Measurements from ENCODE around the gene NMS.

The NMS gene

GRCh38 chr2:100518801-100519200, 48.5 kb downstream of the NMS start:
- TF ChIP-seq CTCF (IDR thresholded peaks at IDR 0.05): no peak
- H2AFZ ChIP-seq: no peak overlapping the region

GRCh38 chr2:100520224-100520623, 49.9 kb downstream of the NMS start:
- no peak for TF ChIP-seq CTCF (IDR thresholded peaks at IDR 0.05)
- no peaks in the 10 kb centered on the region for H3K4me1 ChIP-seq
- no peaks in the 10 kb centered on the region for H3K9me3 ChIP-seq (ENCODE audit: control insufficient read depth, low read length)
- H3K4me3 ChIP-seq (ENCODE audit: low read depth, low read length): no peak overlapping the region
- H3K36me3 ChIP-seq (ENCODE audit: control insufficient read depth, insufficient read depth, low read length): no peaks in the 10 kb centered on the region
- no peaks in the 10 kb centered on the region for H3K79me2 ChIP-seq
- no peaks in the 10 kb centered on the region for H3K27me3 ChIP-seq (ENCODE audit: control insufficient read depth, insufficient read depth, low read length)
- H2AFZ ChIP-seq: no peak overlapping the region
- H3K4me2 ChIP-seq (ENCODE audit: low read length): no peak overlapping the region
- H3K9ac ChIP-seq: no peak overlapping the region
- H3K27ac ChIP-seq: no peak overlapping the region

More at GRCh38 chr2:100518801-100519200, 48.5 kb downstream of the NMS start:
- H3K4me2 ChIP-seq (ENCODE audit: low read length): no peak overlapping the region
- H3K79me2 ChIP-seq: no peaks in the 10 kb centered on the region
- H3K4me3 ChIP-seq (ENCODE audit: low read depth, low read length): no peak overlapping the region
- H3K9me3 ChIP-seq (ENCODE audit: control insufficient read depth, low read length): no peaks in the 10 kb centered on the region
- H3K27ac ChIP-seq: no peak overlapping the region
- H3K9ac ChIP-seq: no peak overlapping the region
- no peaks in the 10 kb centered on the region for H3K27me3 ChIP-seq (ENCODE audit: control insufficient read depth, insufficient read depth, low read length)
- H3K4me1 ChIP-seq: no peaks in the 10 kb centered on the region
- no peaks in the 10 kb centered on the region for H3K36me3 ChIP-seq (ENCODE audit: control insufficient read depth, insufficient read depth, low read length)

GRCh38 chr2:100522430-100522829, 52.1 kb downstream of the NMS start:
- TF ChIP-seq CTCF (IDR thresholded peaks at IDR 0.05): no peak
- Histone ChIP-seq H2AFZ (no peak overlapping the region), H3K27me3 (ENCODE audit: control insufficient read depth, insufficient read depth, low read length) (no peaks in the 10 kb centered on the region), H3K9ac (no peak overlapping the region), H3K4me1 (no peaks in the 10 kb centered on the region), H3K27ac (no peak overlapping the region), H3K4me2 (ENCODE audit: low read length) (no peak overlapping the region), H3K4me3 (ENCODE audit: low read depth, low read length) (no peak overlapping the region), H3K9me3 (ENCODE audit: control insufficient read depth, low read length) (no peaks in the 10 kb centered on the region), H3K36me3 (ENCODE audit: control insufficient read depth, insufficient read depth, low read length) (no peaks in the 10 kb centered on the region), H3K79me2 (no peaks in the 10 kb centered on the region)

GRCh38 chr2:100524331-100524730, 54.0 kb downstream of the NMS start:
- H3K36me3 ChIP-seq (ENCODE audit: control insufficient read depth, insufficient read depth, low read length): no peaks in the 10 kb centered on the region
- H3K9ac ChIP-seq: no peak overlapping the region
- no peak overlapping the region for H2AFZ ChIP-seq
- TF ChIP-seq CTCF (IDR thresholded peaks at IDR 0.05): no peak
- no peaks in the 10 kb centered on the region for H3K27me3 ChIP-seq (ENCODE audit: control insufficient read depth, insufficient read depth, low read length)
- no peak overlapping the region for H3K27ac ChIP-seq
- H3K4me1 ChIP-seq: no peaks in the 10 kb centered on the region
- H3K9me3 ChIP-seq (ENCODE audit: control insufficient read depth, low read length): no peaks in the 10 kb centered on the region
- H3K79me2 ChIP-seq: no peaks in the 10 kb centered on the region
- H3K4me3 ChIP-seq (ENCODE audit: low read depth, low read length): no peak overlapping the region
- no peak overlapping the region for H3K4me2 ChIP-seq (ENCODE audit: low read length)

GRCh38 chr2:100526868-100527267, 56.6 kb downstream of the NMS start:
- H3K9me3 ChIP-seq (ENCODE audit: control insufficient read depth, low read length): no peaks in the 10 kb centered on the region
- H3K79me2 ChIP-seq: no peaks in the 10 kb centered on the region
- no peaks in the 10 kb centered on the region for H3K4me1 ChIP-seq
- H3K4me2 ChIP-seq (ENCODE audit: low read length): no peak overlapping the region
- H3K27me3 ChIP-seq (ENCODE audit: control insufficient read depth, insufficient read depth, low read length): no peaks in the 10 kb centered on the region
- H3K27ac ChIP-seq: no peak overlapping the region
- no peaks in the 10 kb centered on the region for H3K36me3 ChIP-seq (ENCODE audit: control insufficient read depth, insufficient read depth, low read length)
- no peak overlapping the region for H2AFZ ChIP-seq
- no peak overlapping the region for H3K9ac ChIP-seq
- no peak overlapping the region for H3K4me3 ChIP-seq (ENCODE audit: low read depth, low read length)
- no peak for TF ChIP-seq CTCF (IDR thresholded peaks at IDR 0.05)
